GM12891 (cell line): ENCODE measurements around the gene TNNT3.

Source experiments
- DNase-seq: peaks from one replicate; pipeline ENCODE4 v3.0.0; 2011; ENCODE audit warnings: low spot score; ENCODE audit not compliant: insufficient read length
- FAIRE-seq: peaks from 2 replicates; lab custom pipeline; 2011; peaks lifted over from hg19 to GRCh38; lab: Jason Lieb, UNC
- PAX5 ChIP-seq: IDR thresholded peaks from 2 replicates; pipeline ENCODE4 v1.6.1; 2011; ENCODE audit warnings: low read length, moderate library complexity, mild to moderate bottlenecking; ENCODE audit not compliant: insufficient read depth, severe bottlenecking
- POLR2A ChIP-seq: IDR thresholded peaks from 2 replicates; pipeline ENCODE4 v1.6.1; 2011; ENCODE audit warnings: low read depth, low read length, control low read depth
- POLR2AphosphoS5 ChIP-seq: IDR thresholded peaks from 2 replicates; pipeline ENCODE4 v1.6.1; 2011; ENCODE audit warnings: low read depth, low read length, control low read depth
- POU2F2 ChIP-seq: IDR thresholded peaks from 2 replicates; pipeline ENCODE4 v1.6.1; 2011; ENCODE audit warnings: low read depth, mild to moderate bottlenecking, control low read depth, low read length, moderate library complexity
- SPI1 ChIP-seq: IDR thresholded peaks from 2 replicates; pipeline ENCODE4 v1.6.1; 2011; ENCODE audit warnings: low read depth, low read length, control low read depth
- TAF1 ChIP-seq: IDR thresholded peaks from 2 replicates; pipeline ENCODE4 v1.6.1; 2011; ENCODE audit warnings: low read depth, low read length, control low read depth

The TNNT3 gene

DNA sequence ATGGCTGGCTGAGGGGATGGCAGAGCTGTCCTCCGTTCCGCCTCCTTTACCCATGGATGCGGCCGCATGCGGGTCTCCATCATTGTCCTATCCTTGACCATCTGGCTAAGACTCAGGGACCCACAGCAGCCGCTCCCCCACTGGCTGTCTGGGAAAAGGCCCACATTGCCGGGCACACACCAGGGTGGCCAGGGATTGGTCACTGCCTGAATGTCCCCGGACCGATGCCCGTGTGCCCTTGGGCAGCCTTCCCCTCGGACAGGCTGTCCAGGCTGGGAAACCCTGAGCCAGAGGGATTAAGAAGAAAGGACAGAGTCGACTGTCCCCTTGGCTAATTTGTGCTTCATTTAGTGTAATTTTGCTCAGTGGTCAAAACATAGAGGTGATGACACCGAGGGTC, 55.7 kb downstream of the TNNT3 start:
- FAIRE-seq (no peak), DNase-seq (no peak)
- TF ChIP-seq POU2F2 (no peak), SPI1 (no peak), PAX5 (no peak), POLR2A (no peak), TAF1 (no peak), POLR2AphosphoS5 (no peak)

DNA sequence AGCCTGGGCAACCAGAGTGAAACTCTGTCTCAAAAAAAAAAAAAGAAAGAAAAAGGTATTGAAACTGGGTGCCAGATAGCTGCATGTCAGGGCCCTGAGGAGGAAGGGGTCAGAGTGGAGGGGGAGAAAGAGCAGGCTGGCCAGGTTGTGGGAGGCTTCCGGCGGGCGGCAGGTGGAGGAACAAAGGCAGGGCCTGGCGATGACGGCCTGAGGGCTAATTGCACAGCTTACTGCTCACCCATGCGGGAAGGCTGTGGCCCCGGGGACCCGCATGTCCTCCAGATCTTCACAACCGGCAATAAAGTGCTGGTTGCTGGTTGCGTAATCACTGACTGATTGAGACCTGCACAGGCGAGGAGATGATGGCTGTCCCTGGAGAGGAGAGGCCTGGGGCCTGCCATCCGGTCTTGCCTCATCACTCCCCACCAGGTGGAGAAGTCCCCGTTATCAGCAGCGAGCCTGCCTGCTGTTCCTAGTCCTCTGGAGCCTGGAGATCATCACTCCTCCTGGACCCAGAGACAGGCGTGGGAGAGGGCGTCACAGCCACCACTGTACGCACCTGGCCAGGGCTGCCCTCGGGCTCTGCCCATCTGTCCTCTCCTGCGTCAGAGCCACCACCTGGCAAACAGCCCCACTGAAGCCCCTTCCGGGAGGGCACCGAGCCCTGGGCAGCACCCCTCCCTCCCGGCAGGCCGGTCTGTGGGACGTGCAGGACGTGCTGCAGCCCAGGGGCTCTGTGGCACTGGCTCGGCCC, 59.4 kb downstream of the TNNT3 start:
- TF ChIP-seq POU2F2 = no peak
- no peak for TF ChIP-seq TAF1
- TF ChIP-seq PAX5 = no peak
- TF ChIP-seq POLR2A = no peak
- no peak for TF ChIP-seq SPI1
- TF ChIP-seq POLR2AphosphoS5 = no peak
- FAIRE-seq (no peak), DNase-seq (no peak)

DNA sequence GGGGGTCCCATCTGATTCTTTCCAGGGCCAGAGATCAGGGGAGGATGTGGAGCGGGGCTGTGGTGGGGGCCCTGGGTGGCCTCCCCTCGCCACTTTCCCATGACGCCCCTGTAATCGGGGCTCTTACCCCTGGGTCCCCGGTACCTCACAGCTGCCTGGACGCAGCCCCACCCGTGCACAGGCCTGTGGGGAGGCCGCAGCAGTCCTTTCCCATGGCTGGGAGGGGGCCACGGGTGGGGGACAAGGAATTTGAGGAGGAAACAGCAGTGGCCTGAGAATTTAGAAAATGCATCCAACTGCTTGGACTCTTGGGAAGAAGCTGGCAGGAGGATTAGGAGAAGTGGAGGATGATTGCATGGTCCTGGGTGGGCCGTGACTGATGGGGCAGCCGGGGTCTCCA, 60.1 kb downstream of the TNNT3 start:
- FAIRE-seq (no peak), DNase-seq (no peak)
- TF ChIP-seq PAX5 = no peak
- no peak for TF ChIP-seq SPI1
- TF ChIP-seq TAF1 = no peak
- TF ChIP-seq POU2F2 = no peak
- TF ChIP-seq POLR2A = no peak
- TF ChIP-seq POLR2AphosphoS5 = no peak

DNA sequence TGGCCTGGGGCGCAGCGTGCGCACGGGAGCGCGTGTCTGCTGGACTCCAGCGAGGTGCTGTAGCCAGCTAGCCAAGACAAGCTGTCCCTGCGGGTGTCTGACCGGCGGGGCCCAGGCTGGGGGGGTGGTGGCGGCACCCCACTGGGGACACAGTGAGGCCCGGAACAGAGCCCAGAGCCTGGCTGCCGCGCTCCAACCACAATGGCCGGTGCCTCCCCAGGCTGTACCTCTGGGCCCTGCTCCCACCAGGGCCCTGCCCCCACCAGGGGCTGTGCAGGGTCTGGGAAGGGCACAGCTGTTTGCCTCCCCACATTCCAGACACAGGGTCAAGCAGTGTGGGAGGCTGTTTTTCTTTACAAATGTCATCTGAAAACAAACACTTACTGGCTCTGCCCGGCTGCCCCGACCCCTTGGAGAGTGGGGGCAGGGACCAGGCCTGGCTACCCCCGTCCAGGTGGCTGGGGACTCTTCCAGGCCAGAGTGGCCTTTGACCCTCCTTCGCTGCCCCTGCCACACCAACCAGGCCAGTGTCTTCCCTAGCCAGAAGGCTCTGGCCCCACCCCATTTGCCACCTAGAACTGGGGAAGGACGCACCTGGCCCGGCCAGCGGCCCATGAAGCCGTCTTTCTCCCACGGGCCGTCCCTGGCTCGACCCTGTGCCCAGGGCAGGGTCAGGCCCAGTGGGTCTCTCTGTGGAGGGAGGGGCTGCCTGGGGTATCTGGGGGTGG, 63.5 kb downstream of the TNNT3 start:
- DNase-seq (no peak), FAIRE-seq (no peak)
- no peak for TF ChIP-seq SPI1
- no peak for TF ChIP-seq POLR2A
- no peak for TF ChIP-seq PAX5
- TF ChIP-seq POLR2AphosphoS5 = no peak
- no peak for TF ChIP-seq TAF1
- TF ChIP-seq POU2F2 = no peak

DNA sequence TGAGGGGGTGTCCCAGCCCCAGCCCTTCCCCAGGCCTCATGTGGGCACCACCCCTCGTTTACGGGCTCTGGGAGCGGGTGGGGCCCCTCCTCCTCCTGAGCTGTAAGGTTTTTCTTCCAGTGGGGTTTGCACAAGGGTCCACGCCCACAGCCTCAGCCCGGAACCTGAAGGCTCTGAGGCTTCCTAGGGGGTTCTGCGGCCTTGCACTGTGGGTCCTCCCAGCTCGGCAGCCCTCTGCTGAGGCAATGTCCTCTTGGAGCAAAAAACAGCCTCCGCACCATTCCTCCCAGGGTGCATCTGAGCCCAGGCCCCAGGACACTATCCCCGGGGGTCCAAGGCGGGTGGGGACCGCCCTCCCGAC, 64.1 kb downstream of the TNNT3 start:
- FAIRE-seq (no peak), DNase-seq (no peak)
- TF ChIP-seq PAX5 (no peak), POU2F2 (no peak), TAF1 (no peak)

DNA sequence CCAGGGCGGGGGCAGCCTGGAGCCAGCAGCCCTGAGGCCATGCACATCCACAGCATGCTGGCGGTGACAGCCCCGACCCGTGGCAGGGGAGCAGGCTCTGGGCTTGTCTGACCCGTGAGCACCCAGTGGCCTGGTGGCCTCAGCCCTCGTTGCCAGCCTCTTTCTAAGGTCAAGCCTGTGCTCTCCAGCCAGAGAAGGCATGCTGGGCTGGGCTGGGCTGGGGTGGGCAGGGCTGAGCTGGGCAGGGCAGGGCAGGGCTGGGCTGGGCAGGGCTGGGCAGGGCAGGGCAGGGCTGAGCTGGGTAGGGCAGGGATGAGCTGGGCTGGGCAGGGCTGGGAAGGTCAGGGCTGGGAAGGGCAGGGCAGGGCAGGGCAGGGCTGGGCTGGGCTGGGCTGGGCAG, 67.5 kb downstream of the TNNT3 start:
- no peak for DNase-seq
- no peak for TF ChIP-seq POLR2A
- TF ChIP-seq SPI1 = no peak
- no peak for TF ChIP-seq POLR2AphosphoS5
- no peak for TF ChIP-seq PAX5
- no peak for TF ChIP-seq POU2F2
- no peak for TF ChIP-seq TAF1
- no peak for FAIRE-seq

DNA sequence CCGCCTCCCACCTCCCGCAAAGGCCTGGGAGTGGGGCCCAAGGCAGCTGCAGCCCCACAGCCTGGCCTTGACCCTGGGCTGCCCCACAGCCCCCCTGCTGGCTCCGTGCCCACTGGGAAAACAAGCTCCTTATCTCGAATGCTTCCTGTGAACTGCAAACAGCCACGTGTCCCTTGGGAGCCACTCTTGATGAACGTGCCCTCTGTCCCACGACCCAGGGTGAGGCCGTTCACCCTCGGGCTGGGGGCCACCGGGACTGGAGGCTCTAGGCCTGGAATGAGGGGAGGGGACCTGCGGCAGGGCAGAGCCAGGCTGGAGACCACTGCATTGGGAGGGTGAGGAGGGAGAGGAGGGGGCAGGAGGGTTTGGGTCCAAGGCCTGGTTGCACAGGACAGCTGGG, 68.7 kb downstream of the TNNT3 start:
- TF ChIP-seq SPI1 (no peak), POU2F2 (no peak), POLR2AphosphoS5 (no peak), TAF1 (no peak), POLR2A (no peak), PAX5 (no peak)
- no peak for FAIRE-seq
- DNase-seq = no peak
